HUDEP-2 (cell line): ENCODE measurements around the gene OGFOD2.

Experiments used
- DNase-seq, 76 experiments: peaks; one replicate each; lab custom pipeline; 2025; ENCODE audit not compliant: unreplicated experiment in 76 of 76; lab: John Stamatoyannopoulos, UW

The OGFOD2 gene

DNA sequence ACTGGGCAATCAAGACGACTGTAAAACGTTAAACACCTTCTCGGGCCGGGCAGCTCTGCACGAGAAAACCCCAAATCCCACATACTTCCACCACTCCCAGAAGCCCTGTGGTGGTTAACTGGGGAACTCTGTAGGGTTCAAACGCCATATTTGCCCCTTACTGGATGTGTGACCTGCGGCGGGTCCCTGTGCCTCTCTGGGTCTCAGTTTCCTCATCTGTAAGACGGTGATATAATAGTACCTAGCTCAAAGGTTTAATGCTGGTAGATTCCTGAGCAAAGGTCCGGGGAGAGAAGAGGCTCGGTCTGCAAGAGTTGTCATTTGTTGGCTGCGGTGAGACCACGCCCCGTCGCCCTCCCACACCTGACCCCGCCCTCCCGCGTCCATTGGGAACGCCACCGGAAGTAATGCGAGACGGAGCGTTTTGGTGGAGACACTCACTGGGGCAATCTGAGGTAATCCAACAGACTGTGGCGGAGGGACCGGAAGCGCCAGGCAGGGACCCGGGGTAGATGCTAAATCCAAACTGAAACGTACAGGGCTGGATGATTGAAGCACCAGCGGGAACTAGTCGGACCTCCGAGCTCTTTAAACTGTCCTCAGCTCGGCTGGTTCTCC, 661 bp upstream of the OGFOD2 start:
- DNase-seq, result peak; percentile 75 to 98 (median 96)

DNA sequence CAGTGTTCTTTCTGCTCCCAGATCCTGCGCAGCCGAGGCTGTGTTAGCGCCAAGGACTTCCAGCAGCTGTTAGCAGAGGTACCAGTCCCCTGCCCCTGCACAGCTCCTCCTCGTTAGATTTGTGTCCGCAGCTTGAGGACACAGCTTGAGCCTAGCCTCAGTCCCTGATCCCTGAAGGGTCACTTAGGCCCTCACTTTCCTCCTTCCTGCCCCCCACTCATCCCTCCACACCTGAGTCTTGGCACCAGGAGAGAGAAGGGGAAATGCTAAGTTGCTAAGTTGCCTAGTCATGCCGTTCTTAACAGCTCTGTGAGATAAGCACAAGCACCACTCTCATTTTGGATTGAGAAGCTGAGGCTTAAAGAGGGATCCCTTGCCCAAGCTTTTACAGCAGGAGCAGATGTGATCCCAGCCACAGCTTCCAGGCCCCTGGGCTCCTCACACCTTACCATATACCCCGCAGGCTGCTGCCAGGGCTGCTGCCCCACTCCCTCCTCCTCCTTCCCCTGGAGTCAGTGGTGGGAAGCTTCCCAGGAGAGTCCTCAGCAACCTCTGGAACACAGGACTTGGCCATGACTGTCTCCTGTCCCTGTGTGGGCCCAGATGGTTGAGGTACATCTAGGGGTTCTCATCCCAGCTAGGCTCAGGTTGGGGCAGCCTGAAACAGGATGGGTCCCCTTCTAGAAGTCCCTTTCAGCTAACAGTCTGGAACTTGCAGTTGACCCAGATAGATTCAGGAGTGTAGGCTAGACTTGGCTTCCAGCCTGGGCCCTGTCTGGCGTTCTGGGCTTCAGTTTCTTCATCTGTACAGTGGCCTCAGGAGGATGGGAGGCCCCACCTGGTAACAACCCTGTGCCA, 975 bp downstream of the OGFOD2 start:
- DNase-seq, result peak in 19 of 76 experiments; percentile 8 to 59 (median 29)

DNA sequence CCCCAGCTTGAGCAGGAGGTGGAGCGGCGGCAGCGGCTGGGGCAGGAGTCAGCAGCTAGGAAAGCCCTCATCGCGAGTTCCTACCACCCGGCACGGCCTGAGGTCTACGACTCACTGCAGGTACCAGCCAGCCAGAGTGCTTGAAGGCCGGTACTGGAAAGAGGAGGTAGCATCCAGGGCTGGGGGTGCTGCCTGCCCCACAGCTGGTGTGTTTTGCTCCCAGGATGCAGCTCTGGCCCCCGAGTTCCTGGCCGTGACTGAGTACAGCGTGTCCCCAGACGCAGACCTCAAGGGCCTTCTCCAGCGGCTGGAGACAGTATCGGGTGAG, 1.6 kb downstream of the OGFOD2 start:
- DNase-seq, result no peak

DNA sequence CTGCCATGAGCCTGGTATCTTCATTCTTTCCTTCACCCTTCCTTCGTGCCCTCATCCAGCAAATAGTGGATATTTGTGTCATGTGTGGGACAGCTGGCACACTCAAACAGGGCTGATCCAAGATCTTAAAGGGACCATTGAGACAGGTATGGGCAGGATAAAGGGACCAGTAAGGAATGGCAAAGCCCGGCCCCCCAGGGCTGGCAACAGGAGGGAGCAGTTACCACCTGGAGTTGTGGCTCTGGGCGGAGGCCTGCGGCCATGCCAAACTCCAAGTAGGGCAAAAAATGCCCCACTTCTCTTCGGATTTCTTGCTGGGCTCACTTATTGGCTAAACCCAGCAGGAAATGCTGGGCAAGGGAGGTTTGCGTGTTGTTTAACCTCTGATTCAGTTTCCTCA, 2.1 kb downstream of the OGFOD2 start:
- DNase-seq, result no peak

GRCh38 chr12:122977655-122978392, 2.8 kb downstream of the OGFOD2 start:
- DNase-seq, result no peak

DNA sequence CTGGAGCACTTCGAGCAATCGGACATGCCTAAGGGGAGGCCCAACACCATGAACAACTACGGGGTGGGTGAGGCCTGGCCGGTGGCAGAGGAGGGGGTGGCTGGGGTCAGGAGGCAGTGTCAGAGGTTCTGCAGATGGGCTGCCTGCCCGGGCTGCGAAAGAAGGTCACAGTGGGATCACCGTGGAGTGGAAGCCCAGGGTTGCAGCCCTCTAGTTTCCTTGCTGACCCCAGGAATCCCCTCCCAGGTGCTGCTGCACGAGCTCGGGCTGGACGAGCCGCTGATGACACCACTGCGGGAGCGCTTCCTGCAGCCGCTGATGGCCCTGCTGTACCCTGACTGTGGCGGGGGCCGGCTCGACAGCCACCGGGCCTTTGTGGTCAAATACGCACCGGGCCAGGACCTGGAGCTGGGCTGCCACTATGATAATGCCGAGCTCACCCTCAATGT, 3.5 kb downstream of the OGFOD2 start:
- DNase-seq, result no peak

GRCh38 chr12:122979001-122979907, 4.2 kb downstream of the OGFOD2 start:
- DNase-seq, result no peak

GRCh38 chr12:122979908-122980182, 4.8 kb downstream of the OGFOD2 start:
- no peak for DNase-seq

DNA sequence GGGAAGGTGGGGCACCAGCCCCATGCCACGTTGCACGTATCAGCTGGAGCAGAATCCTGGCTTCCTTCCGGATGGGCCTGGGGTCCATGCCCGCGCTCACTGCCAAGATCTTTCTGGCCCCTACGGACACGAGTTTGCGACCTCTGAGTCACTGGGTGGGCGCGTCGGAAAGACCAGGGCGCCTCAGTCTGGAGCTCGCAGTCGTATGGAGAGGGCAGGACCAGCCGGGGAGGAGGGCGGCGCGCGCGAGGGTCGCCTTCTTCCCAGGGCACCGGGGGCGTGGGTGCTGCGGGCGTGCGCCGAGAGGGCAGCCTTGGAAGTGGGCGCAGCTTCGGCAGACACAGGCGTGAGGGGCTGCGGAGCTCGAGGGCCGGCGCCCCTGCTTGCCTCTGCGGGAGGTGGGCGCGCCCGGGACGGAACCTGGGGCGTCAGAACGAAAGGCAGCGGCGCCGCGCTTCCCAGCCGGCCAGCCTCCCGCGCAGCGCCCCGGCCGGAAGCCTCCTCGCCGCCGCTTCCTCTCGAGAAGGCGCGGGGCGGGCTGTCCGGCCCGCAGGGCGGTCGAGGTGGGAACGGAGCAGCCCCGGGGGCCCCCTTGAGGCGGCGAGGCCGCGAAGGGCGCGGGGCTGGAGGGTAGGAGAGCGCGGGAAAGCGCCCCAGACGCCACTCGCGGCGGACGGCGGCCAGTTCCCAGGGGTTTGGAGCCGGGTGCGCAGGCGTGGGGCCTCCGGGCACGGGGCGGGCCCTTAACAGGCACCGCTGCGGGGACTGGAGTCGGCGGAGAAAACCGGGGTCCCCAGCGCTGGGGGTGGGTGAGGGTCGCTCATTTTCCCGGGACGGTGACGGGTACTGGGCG, 5.4 kb downstream of the OGFOD2 start, which contains the start of gene ARL6IP4:
ARL6IP4 (plus strand) TSS at position 499 of the 853 bp plus-strand sequence. CDS start 459 bp downstream, outside the sequence.
- peak in 45 of 76 experiments; percentile 9 to 77 (median 41) for DNase-seq

DNA sequence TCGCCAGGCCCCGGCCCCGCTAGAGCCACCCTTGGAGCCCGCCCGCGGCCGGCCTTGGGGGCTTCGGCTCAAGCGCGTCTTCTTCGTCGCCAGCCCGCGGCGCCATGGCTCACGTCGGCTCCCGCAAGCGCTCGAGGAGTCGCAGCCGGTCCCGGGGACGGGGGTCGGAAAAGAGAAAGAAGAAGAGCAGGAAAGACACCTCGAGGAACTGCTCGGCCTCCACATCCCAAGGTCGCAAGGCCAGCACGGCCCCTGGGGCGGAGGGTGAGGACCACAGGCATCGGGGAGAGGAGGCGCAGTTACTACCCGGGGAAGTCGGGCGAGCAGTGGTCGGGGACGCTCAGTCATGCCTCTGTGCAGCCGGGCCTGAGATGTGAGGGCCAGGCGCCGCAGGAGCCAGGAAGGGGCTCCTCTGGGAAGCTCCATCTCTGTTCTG, 6.0 kb downstream of the OGFOD2 start:
- peak in 4 of 76 experiments; percentile 22 to 46 (median 38) for DNase-seq

- no peak for DNase-seq
Observed at GRCh38 chr12:122981587-122982476, 6.8 kb downstream of the OGFOD2 start.

DNA sequence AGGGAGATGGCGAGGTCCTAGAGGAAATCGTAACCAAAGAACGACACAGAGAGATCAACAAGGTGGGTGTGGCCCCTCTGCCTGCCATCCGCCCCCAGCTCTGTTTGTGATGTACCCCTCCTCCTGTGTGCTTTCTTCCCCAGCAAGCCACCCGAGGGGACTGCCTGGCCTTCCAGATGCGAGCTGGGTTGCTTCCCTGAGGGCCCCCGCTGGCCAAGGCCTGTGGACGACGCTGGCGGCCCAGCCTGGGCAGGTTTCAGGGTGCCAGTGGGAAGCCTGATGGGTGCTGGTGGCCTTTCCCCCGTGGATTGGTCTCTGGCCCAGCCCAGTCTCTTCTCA, 7.4 kb downstream of the OGFOD2 start:
- DNase-seq, result no peak

- DNase-seq, result no peak
Observed at GRCh38 chr12:122982963-122983788, 8.1 kb downstream of the OGFOD2 start.

DNA sequence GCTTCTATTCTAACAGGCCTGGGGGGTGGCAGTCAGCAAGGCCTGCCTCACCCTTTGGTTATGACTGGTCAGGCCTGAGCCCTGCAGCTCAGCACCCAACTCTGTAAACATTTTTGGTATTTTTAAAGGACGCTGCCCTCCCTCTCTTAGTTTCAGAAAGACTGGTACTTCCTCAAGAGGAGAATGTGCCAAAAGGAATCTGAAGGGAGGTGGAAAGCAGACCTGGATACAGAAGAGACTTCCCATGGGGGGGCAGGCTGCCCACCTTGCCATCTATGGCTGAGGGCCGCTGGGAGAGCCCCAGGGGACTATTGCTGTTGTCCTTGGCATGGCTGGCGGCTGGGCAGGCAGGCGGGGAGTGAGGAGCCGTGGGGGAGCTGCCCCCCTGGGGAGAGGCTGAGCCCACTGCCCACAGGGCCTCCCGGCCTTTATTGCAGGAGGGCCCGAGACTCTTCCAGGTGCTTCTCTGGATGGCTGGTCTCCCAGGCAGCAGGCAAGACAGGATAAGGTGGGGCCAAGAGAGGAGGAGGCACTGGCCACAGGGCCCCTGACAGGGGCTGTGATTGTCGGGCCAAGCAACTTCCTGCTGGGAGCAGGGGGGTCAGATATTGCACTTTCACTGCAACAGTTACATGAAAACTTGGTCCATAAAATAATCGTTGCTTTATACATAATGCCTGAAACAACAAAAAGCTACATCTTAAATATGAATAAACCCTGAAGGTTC, 8.9 kb downstream of the OGFOD2 start:
- no peak for DNase-seq

DNA sequence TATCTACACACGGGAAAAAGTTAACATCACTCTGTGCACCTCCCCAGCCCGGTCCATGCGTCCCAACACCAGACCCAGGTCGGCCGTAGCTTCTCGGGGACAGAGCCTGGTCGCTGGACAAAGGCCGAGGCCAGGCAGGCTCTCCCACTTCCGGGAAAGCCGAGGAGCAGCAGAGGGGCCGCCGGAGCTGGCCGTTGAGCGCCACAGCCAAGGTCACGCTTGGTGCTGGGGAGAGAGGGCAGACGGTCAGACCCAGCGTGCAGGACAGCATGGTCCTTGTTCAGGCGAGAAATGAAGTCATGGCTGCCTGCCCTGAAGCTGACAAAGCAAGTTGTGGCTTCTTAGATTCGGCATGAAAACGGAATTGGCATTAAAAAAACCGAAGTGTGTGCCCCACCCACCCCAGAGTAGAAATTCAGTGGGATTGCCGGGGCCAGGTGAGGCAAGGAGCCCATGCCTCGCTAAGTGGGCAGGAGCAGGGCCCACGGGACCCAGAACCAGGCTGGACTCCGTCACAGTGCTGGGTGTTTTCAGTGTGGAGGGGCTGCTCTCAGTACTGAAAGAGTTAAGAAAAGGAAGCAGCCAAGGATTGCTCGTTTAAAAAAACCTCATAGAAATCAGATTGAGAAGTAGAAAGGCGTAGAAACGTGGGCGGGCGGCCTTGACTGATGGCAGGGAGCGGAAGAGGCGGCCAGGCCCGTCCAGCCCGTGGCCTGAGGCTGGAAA, 9.7 kb downstream of the OGFOD2 start:
- no peak for DNase-seq
